GM10266 (cell line): ENCODE data around the gene APMAP.

Source experiments
- DNase-seq: peaks from one replicate; pipeline ENCODE4 v3.0.0; 2012; ENCODE audit errors: extremely low spot score
- CTCF ChIP-seq: IDR thresholded peaks from 2 replicates; pipeline ENCODE4 v1.5.1; 2012; ENCODE audit warnings: mild to moderate bottlenecking, low read depth; ENCODE audit not compliant: control insufficient read depth, insufficient read depth; ENCODE audit errors: missing control alignments

APMAP gene

GRCh38 chr20:24938498-24938897, 54.1 kb downstream of the APMAP start:
- TF ChIP-seq CTCF, result no peak
- DNase-seq, result no peak

GRCh38 chr20:24937579-24937978, 55.0 kb downstream of the APMAP start:
- DNase-seq, result no peak
- TF ChIP-seq CTCF, result no peak

- TF ChIP-seq CTCF, result no peak
- DNase-seq, result no peak
Measured at GRCh38 chr20:24936526-24937407, 55.8 kb downstream of the APMAP start.

GRCh38 chr20:24935766-24936525, 56.6 kb downstream of the APMAP start:
- no peak for TF ChIP-seq CTCF
- no peak for DNase-seq

- DNase-seq, result no peak
- no peak for TF ChIP-seq CTCF
Measured at GRCh38 chr20:24935140-24935539, 57.4 kb downstream of the APMAP start.

- DNase-seq, result no peak
- no peak for TF ChIP-seq CTCF
Measured at GRCh38 chr20:24934716-24935115, 57.8 kb downstream of the APMAP start.
